HL-60/S4 treated with phorbol 12-myristate 13-acetate at 8.2 ng/mL for 4 days and 3 days (cell line): ENCODE measurements around the gene MFN1.

Experiments
- in situ Hi-C: fragments of 300-500 bp; cut with MboI; formaldehyde crosslinking; loops from 2 replicates; pipeline ENCODE4 v1.15.0; 2022; ENCODE audit warnings: low sequenced_read_pairs

Gene MFN1

GRCh38 chr3:179336345-179336929 lies 11.1 kb upstream of the MFN1 start:
- in situ Hi-C loops = no loop called here

DNA sequence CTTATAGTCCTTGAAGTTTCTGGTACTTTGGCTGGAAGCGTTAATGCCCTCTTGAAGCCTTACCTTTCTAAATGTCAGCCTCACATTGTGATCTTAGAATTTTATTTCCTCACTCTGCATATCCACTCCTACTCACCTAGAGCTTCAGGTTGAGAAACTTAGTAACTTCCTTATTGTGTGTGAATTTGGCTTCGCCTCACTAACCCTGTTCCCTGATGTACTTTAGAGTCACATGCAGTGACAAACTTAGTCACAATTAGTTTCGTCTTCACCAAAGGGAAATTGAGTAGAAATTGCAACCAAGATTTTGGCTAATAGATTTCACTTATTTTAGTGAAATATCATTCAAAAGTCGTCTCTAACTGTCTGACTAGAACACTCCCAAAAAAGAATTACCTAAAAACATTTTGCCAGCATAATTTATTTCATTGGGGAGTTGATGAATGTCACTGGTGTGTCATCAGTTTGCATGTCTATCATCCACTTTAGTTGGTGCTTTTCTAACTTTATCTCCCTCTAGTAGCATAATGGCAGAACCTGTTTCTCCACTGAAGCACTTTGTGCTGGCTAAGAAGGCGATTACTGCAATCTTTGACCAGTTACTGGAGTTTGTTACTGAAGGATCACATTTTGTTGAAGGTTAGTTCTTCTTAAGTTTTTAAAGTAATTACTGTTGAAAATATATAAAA lies 960 bp downstream of the MFN1 start:
- in situ Hi-C loops = no loop called here

DNA sequence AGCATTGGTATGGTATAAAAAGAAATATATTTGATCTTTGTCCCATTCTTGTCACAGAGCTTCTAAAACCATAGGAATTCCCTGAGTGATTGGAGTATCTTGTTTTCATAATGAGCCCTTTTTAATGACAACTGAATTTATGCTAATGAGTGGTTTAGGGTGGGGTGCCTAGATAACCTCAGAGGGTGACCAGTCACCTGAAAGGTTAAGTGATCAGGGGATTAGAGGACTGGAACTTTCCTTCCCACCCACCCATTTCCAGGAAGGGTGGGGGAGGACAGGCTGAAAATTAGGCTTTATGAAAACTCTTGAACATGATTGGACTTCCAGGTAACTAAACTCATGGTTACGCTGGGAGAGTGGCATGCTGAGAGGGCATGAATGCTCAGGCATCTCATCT lies 8.5 kb downstream of the MFN1 start:
- in situ Hi-C loops = no loop called here

DNA sequence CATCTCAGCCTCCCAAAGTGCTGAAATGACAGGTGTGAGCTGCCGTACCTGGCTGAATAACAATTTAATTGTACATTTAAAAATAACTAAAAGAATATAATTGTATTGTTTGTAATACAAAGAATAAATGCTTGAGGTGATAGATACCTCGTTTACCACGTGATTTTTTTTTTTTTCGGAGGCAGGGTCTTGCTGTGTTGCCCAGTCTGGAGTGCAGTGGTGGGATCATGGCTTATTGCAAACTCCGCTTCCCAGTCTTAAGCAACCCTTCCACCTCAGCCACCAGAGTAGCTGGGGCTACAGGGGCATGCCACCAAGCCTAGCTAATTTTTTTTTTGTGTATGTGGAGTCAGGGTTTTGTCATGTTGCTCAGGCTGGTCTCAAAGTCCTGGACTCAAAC lies 15.8 kb downstream of the MFN1 start:
- in situ Hi-C loops = no loop called here

DNA sequence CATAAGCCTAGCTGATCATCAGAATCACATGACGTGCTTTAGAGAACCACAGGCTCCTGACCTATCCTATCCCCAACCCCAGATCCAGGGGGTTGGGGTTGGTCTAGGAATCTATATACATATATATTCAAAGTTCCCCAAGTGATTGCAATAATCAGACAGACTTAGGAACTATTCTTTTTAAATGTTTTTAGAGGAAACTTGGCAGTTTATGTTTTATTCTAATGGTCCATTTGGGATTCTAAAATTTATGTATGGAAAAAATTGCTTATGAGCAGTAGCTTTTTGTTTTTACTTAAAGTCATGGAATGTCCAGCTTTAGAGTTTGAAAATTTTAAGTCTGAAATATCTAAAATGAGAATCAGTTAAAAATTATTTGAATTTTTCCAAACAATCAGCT lies 22.1 kb downstream of the MFN1 start:
- in situ Hi-C loops = no loop called here

- in situ Hi-C loops = no loop called here
Measured at GRCh38 chr3:179373938-179374337, 26.4 kb downstream of the MFN1 start.

- in situ Hi-C loops = no loop called here
Measured at GRCh38 chr3:179375091-179375999, 27.8 kb downstream of the MFN1 start.

DNA sequence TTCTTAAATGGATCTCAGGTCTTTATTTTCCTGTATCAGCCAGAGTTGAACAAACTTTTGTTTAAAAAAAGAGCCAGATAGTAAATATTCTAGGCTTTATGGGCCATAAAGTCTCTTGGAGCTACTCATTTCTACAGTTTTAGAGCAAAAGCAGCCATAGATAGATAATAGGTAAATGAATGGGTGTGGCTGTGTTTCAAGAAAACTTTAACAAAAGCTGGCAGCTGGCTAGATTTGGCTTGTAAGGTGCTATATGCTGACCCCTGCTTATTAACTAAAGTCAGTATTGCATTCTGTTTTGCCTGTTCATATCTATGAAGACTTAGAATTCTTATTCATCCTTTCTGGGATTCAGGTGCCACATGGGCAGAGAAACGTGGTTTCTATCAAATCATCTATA lies 29.0 kb downstream of the MFN1 start:
- in situ Hi-C loops = no loop called here

DNA sequence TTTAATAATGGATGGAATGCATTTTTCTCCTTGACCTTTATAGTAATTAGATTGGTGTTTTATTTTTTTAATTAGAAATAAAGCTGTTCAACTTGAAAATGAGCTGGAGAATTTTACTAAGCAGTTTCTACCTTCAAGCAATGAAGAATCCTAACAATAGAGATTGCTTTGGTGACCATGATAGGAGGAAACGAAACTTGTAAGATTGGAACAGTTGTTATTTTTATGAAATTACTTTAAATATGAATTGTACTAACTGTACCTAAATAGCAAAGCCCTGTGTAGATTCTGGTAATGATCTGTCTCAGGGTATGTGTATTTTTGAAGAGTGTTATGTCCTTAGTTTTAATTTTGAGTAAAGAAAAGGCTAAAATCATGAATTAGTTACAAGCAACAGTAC lies 44.4 kb downstream of the MFN1 start:
- in situ Hi-C loops = no loop called here

- in situ Hi-C loops = no loop called here
Measured at GRCh38 chr3:179398574-179399231, 51.2 kb downstream of the MFN1 start.

DNA sequence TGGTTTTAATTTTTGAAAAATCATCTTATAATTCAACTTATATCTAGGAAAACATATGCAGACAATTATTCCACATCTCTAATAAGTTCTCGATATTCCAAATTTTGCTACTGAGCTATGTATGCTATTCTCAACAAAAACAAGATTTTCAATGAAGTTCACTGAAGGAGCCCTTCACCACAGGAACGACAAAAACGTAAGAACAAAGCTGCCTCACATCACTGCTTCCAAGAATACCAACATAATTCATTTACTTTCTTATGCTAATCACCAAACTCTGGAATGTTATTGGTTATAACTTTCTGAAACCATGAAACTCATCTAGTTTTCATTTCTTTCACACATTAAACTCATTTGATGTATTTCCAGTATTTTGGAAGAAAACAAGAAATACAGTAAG lies 54.1 kb downstream of the MFN1 start:
- in situ Hi-C loops = no loop called here

DNA sequence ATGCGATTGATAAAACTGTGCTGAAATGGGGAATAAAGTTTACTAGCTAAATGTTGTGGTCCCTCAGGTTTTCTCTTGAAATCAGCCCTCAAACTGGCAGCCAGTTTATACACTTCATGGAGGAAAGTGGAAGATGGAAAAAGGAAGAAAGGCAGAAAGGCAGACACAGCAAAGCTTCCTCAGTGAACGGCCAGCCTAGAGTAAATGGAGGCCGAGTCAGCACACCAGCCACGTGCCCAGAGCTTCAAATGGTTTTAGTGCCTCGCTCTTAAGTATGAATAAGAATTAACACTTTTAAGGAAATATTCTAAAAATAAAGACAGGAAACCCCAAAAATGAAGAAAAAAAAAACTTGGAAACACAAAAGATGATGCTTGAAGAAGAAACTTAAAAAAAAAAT lies 55.5 kb downstream of the MFN1 start:
- in situ Hi-C loops = no loop called here

GRCh38 chr3:179404307-179404706 lies 56.8 kb downstream of the MFN1 start:
- in situ Hi-C loops = no loop called here

- in situ Hi-C loops = no loop called here
Measured at GRCh38 chr3:179410331-179410730, 62.8 kb downstream of the MFN1 start.

DNA sequence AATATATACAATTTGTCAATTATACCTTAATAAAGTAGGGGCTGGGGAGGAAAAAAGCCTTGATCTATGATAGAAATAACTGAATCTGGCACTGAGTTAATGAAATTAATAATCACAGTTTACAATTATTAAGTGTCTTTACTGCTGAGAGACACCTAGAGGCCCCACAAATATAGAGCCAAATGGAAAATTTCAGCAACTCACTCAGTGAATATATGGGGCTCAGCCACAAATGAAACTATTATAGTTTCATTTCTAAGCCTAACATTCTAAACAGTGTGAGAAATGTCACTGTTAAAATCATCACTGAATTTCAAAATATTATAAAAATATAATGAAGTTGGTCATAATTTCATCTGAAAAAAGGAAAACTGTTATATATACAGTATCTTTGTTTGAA lies 63.5 kb downstream of the MFN1 start:
- in situ Hi-C loops = no loop called here

DNA sequence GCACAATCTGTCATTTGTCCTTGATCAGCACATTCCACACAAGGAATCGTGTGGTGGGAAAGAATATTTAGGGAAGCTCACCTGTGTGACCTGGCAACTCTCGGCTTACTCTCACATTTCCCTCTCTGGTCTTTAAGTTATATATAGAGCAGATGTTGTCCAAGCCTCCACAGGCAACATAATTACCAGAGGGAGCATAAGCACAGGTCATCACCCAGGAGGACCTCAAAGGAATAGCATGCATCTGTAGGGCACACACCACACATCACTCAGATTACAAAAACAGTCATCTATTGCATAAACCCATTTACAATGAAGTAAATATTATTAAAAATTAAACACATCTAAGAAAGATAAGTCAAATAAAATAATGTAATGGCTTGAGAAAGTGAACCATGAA lies 67.3 kb downstream of the MFN1 start:
- in situ Hi-C loops = no loop called here

DNA sequence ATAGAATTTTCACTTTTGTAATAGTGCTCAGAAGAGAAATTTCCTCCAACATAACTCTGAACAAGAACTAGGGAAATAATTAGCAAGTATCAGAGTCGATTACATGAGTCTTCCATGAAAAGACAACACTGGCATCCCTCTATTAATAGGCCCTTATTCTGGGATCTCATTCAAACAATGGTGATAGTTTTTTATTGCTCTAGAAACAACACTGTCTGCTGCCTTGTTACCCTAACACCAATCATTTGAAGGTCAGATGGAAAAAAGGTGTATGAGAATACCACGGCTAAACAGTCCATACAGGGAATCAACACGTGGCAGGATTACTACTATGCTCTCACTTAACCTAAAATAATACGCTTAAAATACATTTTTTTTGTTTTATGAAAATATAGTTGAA lies 67.9 kb downstream of the MFN1 start:
- in situ Hi-C loops = no loop called here

DNA sequence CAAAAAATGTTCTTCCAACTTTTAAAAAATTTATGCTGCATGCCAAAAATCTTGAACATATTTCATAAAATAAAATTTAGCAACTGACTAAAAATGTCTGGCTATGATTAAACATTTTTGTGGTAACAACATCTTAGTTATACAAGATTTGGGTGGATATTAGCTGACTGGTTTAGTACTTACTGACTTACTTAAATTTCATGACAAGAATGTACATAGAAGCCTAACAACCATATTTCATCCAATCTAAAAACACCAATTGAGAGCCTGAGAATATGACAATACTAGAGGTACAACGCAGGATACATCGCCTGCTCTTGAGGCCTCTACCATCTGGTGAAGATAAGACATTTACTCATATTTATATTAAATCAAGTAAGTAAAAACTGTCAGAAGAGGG lies 69.2 kb downstream of the MFN1 start:
- in situ Hi-C loops = no loop called here

GRCh38 chr3:179418610-179419009 lies 71.1 kb downstream of the MFN1 start:
- in situ Hi-C loops = no loop called here

DNA sequence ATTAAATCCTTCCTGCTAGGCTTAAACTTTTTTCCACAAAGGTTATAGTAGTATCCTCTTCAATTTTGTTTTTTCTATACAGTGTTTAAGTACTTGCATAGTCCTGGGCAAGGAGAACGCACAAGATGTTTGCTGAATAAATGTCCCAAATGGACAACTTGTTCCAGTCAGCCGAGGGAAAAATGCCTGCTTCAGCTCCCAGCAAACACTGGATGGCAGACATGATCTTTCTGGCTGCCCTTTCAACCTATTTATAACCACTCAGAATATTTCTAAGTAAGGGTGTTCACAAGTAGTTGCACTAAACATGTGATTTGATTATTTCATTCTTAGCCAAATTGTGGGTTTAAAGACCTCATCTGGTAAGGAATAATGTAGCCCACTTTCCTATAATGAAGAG lies 74.0 kb downstream of the MFN1 start:
- in situ Hi-C loops = no loop called here

DNA sequence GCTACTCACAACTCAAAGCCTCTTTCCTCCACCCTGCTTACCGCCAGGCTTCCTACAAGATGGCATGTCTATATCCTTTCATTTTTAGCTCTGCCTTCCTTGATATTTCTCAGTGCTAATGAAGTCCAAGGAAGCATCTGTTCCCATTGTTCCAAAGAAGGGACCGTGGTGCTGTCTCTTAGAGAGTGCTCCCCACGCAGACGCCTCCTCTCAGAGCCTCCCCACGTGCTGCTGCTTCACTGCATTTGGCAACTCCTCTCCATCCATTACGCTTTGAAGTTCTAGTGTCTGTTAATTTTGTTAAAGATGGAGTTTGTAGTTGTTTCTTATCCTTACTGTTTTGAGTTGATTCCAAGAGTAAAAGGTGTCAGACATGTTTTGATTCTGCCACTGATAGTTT lies 77.6 kb downstream of the MFN1 start:
- in situ Hi-C loops = no loop called here
